ENCODE data around the gene LRRN2. TPM values are rescaled to one million over a fixed set of nuclear protein-coding genes. Genes with fewer than 3 reads are reported as not detected.
A peak's percentile ranks its signal among the peaks of the same experiment; 100 is the strongest.

The LRRN2 gene
- total RNA-seq, 1 donor from 2014 or later: 0.60 TPM

DNA sequence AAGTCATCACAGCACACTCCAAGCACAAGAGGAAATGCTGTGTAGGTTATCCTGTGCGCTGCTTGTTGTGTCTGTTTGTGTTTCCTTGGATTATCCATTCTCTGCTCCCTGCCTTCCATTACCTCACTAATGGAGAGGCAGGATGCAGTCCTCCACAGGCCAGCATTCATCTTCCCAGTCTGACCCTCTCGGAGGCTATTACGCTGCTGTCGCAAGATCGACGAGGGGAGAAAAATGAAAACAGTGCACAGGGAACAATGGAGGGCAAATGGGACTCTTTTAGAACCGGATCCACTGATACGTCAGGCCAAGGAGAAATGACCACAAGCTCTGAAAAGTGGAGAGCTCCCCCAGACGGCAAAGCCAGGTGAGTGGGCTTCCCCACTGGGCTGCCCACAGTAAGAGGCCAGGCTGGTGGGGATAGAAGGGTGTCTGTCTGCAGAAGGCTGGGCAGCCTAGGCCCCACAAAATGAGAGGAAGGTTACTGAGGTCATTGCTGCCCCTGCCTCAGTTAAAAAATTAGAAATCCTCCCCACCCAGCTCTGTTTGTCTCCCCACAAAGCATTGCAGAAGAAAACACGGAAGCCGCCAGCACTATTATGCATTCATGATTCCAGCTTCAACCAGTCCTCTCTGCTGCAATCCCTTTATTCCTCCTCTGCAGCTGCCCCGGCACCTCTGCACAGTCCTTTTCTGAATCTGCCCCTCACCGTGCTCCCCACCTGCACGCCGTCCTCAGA lies 21.7 kb downstream of the LRRN2 start:
- DNase-seq (ENCODE audit: low read depth in 2 of 2): no peak

GRCh38 chr1:204662530-204662929 lies 23.0 kb downstream of the LRRN2 start:
- DNase-seq (ENCODE audit: low read depth in 2 of 2): no peak

- no peak for DNase-seq (ENCODE audit: low read depth in 2 of 2)
These were observed 25.0 kb downstream of the LRRN2 start for GRCh38 chr1:204660509-204660908.

- no peak for DNase-seq (ENCODE audit: low read depth in 2 of 2)
These were observed 26.5 kb downstream of the LRRN2 start for GRCh38 chr1:204659056-204659455.

GRCh38 chr1:204658295-204658694 lies 27.2 kb downstream of the LRRN2 start:
- no peak for DNase-seq (ENCODE audit: low read depth in 2 of 2)

- DNase-seq (ENCODE audit: low read depth in 2 of 2): no peak
These were observed 31.8 kb downstream of the LRRN2 start for GRCh38 chr1:204653590-204654340.

- DNase-seq (ENCODE audit: low read depth in 2 of 2): no peak
These were observed 33.0 kb downstream of the LRRN2 start for GRCh38 chr1:204652497-204652896.

DNA sequence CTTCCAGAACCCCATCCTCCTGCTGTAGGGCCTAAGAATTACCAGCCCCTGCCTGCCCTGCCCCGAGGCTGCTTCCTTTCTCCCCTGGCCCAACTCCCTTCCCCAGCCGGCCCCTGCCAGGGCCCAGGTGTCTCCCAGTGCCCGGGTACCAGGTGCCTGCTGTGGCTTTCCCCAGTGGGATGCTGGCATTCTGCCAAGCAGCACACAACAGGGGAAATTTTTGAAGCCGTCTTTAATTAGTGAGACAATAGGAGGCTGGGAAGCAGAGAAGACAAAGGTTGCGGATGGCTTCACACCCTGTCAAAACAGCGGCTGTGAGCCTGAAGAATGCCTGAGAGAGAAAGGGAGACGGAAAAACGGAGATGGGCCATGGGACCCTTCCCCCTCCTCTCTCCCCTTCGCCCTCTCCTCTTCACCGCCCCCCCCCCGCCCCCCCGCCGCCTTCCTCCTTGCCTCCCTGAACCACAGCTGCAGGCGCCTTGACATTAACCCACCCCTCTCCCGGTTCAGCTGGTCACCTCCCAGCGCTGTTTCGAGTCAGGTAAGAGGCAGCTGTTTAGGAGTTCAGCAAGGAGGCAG lies 33.6 kb downstream of the LRRN2 start:
- no peak for DNase-seq (ENCODE audit: low read depth in 2 of 2)

DNA sequence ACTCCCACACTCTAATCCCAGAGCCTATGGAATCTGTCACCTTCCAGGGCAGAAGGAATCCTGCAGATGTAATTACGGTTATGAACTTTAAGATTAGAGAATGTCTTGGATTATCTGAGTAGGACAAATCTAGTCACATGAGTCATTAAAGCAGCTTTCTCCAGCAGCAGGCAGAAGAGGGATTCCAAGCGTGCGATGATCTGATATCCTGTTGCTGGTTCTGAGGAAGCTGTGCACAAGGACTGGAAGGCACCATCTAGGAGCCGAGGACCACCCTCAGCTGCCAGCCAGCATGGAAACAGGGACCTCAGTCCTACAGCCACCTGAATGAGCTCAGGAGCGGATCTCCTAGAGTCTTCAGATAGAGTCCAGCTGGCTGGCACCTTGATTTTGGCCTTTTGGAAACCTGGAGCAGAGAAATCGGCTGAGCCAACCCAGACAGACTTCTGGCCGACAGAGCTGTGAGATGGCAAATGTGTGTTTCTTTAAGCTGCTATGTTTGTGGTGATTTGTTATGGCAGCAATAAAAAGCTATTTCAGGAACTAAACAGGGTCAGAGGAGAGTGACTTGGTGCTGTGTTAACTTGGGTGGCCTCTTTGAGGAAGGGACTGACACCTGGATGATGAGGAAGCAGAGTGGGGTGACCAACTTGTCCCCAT lies 34.5 kb downstream of the LRRN2 start:
- DNase-seq (ENCODE audit: low read depth in 2 of 2): no peak

- no peak for DNase-seq (ENCODE audit: low read depth in 2 of 2)
These were observed 35.6 kb downstream of the LRRN2 start for GRCh38 chr1:204649721-204650521.

- DNase-seq (ENCODE audit: low read depth in 2 of 2): no peak
These were observed 37.0 kb downstream of the LRRN2 start for GRCh38 chr1:204648576-204648975.

DNA sequence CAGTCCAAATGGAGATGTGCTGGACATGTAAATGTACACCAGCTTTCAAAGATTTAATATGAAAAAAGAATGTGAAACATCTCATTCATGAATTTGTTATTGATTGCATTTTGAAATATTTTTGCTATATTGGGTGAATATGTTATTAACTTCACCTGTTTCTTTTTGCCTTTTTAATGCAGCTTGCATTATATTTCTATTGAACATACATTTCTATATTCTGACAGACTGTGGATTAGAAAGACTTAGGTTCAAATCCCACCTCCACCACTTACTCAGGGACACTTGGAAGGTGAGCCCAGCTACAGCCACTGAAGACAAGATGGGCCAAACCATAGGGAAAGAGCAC lies 37.8 kb downstream of the LRRN2 start:
- DNase-seq (ENCODE audit: low read depth in 2 of 2): no peak

GRCh38 chr1:204647114-204647804 lies 38.3 kb downstream of the LRRN2 start:
- DNase-seq (ENCODE audit: low read depth in 2 of 2): peak; percentile 71 to 78

DNA sequence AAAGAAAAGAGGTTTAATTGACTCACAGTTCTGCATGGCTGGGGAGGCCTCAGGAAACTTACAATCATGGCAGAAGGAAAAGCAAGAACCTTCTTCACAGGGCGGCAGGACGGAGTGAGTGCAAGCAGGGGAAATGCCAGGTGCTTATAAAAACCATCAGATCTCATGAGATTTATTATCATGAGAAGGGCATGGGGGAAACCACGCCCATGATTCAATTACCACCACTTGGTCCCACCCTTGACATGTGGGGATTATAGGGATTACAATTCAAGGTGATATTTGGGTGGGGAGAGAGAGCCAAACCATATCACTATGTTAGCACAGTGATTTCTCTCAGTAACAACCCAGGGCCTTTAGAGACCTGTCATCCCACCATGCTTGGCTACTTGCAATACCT lies 39.9 kb downstream of the LRRN2 start:
- no peak for DNase-seq (ENCODE audit: low read depth in 2 of 2)

DNA sequence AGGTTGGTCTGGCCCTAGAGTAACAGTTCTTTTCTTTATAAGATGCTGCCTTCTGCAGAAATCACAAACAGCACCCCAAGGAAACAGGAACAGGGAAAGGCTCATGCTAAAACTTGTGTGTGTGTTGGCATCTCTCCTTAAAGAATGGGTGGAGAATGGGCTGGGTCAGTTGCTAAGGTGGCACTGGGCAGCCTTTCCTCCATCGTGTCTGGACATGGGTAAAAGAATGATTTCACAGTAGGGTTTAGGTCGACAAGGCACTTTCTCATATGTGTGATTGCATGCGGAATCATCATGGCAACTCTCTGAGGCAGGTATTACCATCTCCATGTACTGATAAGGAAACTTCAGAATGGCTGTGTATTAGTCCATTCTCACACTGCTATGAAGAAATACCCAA lies 40.3 kb downstream of the LRRN2 start:
- DNase-seq (ENCODE audit: low read depth in 2 of 2): no peak

GRCh38 chr1:204643503-204643902 lies 42.0 kb downstream of the LRRN2 start:
- DNase-seq (ENCODE audit: low read depth in 2 of 2): no peak

DNA sequence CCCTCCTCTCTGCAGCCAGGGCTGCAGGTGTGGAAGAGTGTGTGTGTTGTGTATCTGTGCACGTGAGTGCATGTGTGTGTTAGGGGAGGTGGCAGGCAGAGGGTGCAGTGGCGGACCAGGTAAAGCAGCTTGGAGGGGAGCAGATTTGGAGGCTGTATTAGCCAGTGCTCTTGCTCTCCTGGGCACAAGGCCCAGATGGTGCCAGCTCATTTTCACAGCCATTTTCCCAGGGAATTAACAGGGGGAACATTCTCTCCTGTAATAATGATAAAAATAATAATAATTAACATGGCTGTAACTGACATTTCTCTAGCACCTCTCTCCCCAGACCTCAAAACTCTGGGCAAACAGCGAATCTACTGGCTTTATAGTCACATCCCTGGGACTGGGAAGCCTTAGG lies 43.6 kb downstream of the LRRN2 start:
- no peak for DNase-seq (ENCODE audit: low read depth in 2 of 2)

DNA sequence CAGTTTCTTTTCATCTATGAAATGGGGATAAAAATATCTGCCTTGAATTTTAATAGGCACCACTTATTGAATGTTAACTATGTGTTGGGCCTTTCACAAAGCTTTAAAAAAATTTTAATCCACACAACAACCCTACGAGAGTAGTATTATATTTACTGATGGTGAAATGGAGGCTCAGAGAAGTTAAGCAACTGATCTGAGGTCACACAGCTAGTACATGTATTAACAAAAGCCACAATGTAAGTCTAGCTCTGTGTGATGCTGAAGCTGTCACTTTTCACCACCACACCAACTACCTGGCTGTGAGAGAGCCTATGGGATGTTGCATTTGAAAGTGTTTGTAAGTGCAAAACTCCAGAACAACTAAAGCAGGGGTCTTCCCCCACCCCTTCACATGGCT lies 44.1 kb downstream of the LRRN2 start:
- DNase-seq (ENCODE audit: low read depth in 2 of 2): no peak

DNA sequence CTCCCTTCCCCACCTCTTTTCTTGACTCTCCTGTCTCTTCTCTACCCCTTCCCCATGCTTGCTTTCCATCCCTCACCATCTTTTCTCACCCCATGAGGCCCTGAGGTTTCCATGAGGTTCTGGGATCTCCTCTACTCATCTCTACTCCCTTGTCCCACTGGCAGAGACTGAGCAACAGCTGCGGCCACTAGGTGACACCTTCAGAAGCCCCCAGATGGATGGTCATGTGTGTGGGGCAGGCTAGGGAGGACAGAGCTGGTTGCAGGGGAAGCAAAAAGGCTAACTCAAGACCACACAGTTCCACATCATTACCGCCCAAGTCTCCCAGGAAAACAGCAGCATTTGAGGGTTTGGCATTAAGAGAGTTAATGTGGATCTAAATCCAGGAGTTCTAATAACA lies 45.0 kb downstream of the LRRN2 start:
- no peak for DNase-seq (ENCODE audit: low read depth in 2 of 2)

GRCh38 chr1:204634260-204634910 lies 51.2 kb downstream of the LRRN2 start:
- DNase-seq (ENCODE audit: low read depth in 2 of 2): no peak

Measured in lung microvascular endothelial cell (primary cell).